ENCODE results near the gene SLC35E1.

Gene SLC35E1

GRCh38 chr19:16598848-16599247 is 26.6 kb upstream of the SLC35E1 start:
- no peak for DNase-seq (ENCODE audit: low read depth)

DNA sequence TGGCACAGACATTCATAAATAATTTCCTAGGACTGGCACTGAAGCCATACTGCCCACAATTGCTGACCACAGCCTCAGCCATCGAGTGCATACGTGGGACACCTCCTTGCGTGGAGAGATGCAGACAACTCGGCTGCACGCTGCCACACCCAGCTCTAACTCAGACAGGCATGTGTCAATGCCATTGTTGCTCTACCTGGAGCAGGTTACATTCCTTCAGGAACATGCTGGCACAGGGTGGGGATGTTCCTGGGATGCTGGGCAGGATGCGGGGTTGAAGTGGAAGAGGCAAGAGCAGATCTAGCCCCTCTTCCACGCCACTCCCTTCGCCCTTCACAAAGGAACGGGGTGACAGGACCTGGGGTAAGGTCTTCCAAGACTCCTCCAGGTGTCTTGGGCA is 24.2 kb upstream of the SLC35E1 start:
- DNase-seq (ENCODE audit: low read depth) = no peak

GRCh38 chr19:16595097-16595496 is 22.9 kb upstream of the SLC35E1 start:
- DNase-seq (ENCODE audit: low read depth) = no peak

DNA sequence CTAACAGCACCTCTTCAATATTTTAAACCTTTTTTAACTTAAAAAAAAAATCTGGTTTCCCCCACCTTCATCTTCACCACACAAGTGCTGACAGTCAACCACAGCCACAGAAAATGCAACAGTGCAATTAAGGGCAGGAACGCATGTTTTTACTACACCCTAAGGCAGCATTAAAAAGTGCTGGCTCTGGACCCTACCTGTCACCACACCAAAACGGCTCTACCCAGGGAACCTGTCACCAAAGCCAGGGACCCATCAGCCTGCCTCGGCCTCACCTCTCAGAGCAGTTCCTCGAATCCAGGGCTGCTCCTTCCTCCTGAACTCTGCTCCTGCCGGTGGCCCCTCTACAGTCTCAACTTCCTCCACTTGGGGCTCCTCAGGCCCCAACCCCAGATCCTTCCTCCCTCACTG is 22.5 kb upstream of the SLC35E1 start:
- DNase-seq (ENCODE audit: low read depth) = no peak

GRCh38 chr19:16594131-16594586 is 21.9 kb upstream of the SLC35E1 start:
- no peak for DNase-seq (ENCODE audit: low read depth)

DNA sequence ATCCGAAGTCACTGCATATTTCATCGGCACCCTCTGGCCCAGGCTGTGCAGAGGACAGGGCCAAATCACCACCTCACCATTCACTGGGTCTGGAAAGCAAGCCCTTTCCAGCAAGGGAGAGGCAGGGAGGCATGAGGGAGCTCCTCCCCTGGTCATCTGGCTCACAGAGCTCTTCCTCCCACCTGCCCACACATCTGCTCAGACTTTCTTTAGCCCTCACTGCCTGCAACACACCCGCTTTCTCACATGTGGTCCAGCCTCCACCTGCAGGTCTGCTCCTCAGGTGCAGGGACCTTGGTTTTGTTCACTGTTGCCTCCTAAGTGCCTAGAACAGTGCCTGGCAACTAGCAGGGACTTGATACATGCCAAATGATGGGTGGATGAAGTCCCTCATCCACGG is 21.0 kb upstream of the SLC35E1 start:
- DNase-seq (ENCODE audit: low read depth) = no peak

- DNase-seq (ENCODE audit: low read depth) = no peak
These were observed 19.8 kb upstream of the SLC35E1 start for GRCh38 chr19:16591803-16592556.

GRCh38 chr19:16590876-16591802 is 18.9 kb upstream of the SLC35E1 start:
- no peak for DNase-seq (ENCODE audit: low read depth)

DNA sequence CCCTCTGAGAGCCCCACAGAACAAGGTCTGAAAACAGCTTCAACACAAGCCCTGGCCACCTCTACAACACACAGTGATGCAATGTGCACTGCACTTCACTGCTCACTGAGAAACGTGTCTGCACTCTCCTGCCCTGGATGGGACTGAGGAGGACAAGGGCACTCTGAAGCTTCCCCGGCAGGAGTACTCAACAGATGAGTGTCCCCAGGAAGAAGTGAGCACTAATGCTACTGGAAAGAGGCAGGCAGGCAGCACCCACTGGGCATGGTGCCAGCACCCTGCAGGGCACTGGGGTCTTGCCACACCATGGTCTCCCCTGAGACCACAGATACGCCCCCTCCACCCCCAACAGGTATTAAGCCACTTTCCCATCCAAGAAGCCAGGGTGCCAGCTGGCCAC is 17.7 kb upstream of the SLC35E1 start:
- DNase-seq (ENCODE audit: low read depth) = no peak

- DNase-seq (ENCODE audit: low read depth) = no peak
These were observed 16.8 kb upstream of the SLC35E1 start for GRCh38 chr19:16588824-16589577.

GRCh38 chr19:16587833-16588823 is 15.9 kb upstream of the SLC35E1 start:
- peak; percentile 19 for DNase-seq (ENCODE audit: low read depth)

DNA sequence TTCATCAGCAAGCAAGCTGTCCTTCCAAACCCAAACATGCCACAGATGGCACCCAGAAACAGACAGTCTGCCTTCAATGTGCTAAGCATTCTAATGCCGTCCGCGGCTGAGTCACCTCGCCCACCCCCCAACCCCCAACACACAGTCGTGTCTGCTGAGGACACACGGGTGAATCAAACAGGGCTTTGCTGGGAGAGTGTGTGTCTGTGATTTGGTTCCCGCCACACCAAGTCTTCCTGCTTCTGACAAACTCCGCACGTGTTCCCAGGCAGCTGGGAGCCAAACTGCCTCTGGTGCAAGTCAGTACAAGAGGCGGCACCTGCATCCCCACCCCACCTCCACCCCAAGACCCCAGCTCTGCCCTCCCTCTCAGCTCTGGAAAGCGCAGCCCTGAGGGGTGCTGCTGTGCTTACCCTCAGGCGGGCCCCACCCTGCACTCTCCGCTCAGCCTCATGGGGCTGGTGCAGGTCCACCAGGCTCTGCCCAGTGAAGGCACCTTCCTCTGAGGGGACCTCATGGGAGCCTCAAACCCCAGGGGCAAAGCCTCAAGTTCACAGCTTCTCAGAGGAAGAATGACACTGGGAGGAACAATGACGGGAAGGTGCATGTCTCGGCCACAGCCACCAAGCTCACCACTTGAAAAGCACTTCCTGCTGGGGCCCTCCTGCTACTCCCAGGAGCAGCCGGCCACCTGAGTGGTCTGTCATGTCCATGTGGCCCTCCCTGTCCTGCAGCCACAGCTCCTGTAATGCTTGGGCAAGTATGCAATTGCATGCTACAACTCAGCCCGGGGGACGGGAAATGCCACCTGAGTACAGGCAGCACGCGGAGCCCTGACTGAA is 15.0 kb upstream of the SLC35E1 start:
- DNase-seq (ENCODE audit: low read depth) = peak; percentile 46

DNA sequence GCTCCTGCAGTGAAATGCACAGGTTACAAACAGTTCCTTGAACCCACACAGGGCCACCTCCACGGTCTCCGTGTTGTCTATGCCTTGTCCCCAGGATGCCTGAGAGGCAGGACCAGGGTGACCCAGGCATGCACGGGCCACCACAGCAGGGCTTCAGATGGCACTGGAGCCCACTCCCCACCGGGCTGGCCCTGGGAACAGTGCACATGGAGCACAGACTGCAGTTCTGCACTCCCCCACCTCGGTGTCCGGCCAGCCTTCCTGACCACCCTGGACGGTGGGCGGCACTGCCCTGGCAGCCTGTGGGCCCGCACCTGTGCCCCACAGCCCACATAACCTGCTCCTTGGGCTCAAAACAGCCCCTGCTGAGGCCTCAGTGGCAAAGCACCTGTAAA is 14.3 kb upstream of the SLC35E1 start:
- no peak for DNase-seq (ENCODE audit: low read depth)

DNA sequence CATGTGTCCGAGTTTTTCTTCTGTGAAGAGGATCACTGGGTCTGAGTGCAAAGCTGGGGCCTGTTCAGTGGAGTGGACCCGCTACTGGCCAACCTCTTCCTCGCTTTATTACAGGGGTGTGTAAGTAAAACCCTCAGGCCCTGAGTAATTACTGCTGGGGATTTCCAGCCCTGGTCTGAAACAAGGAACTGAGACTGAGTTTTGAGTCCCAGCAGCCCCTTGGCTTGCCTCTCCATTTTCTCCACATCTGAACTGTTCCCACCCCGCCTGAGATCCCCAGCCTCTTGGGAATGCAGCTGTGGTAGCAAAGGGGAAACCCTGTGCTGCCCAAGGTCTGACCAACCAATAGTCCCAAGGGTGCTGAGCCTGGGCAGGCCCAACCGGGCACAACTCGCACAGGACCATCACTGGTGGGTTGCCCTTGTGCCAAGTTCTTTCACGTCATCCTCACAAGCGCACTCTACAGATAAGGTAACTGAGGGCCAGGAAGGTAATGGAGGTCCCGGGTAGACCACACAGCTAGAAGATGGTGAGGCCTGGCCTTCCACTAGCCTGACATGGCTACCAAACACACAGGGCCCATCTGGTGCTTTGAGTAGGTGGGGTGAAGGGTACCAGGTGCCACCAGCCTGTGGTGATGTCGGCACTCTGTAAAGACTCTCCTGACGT is 13.7 kb upstream of the SLC35E1 start:
- DNase-seq (ENCODE audit: low read depth) = no peak

- DNase-seq (ENCODE audit: low read depth) = no peak
These were observed 13.0 kb upstream of the SLC35E1 start for GRCh38 chr19:16585094-16585801.

GRCh38 chr19:16584248-16585093 is 12.3 kb upstream of the SLC35E1 start:
- peak; percentile 80 for DNase-seq (ENCODE audit: low read depth)

DNA sequence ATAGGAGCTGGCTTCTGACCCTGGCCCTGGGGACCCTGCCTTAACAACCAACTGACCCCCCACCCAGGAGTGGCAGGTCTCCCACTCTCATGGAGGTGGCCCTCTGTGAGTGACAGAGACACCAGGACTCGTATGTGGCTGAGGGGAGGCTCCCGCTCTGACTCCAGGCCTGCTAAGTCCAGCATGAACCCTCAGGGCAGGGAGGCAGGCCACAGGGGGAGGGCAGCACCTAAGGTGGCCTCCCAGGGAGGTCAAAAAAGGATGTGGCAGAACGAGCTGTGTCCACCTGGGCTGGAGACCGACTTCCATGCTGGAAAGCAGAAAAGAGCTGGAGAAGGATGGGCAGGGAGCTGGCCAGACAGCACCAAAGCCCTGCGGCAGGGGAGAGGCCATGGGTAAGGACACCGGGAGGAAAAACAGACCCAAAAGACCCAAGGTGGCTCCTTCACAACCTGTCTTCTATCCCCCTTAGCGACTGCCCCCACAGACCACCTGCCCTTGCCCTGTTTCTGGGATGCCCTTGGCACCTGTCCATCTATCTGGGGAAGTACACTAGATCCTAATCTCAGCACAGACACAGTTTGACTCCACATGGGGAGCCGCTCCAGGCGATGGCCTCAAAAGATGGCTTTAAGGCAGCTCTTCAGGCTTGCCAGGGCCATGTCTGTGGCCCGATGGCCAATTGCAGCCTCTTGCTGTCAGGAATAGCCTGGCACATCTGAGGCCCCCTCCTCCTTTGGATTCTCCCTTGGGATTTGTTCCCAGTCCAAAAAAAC is 10.5 kb upstream of the SLC35E1 start:
- DNase-seq (ENCODE audit: low read depth) = no peak

All from activated T-cell treated with anti-CD3 and anti-CD28 coated beads for 1 hour (primary cell).